Neutrophil (primary cell): ENCODE results near the gene GNAT1.

Experiments used
- H3K27ac ChIP-seq: fragments of 200-600 bp; sonication (generic); 2 replicates; pipeline ENCODE4 v1.5.1; 2016; ENCODE audit warnings: mild to moderate bottlenecking, moderate library complexity
- H3K27me3 ChIP-seq: fragments of 200-600 bp; sonication (generic); 2 replicates; pipeline ENCODE4 v1.6.0; 2016; ENCODE audit warnings: mild to moderate bottlenecking
- H3K36me3 ChIP-seq: fragments of 200-600 bp; sonication (generic); 2 replicates; pipeline ENCODE4 v1.5.1; 2017
- H3K4me1 ChIP-seq, 2 experiments: fragments of 200-600 bp in 1 of 2; sonication (generic) in 1 of 2; 1 replicate in 1 of 2; 2 replicates in 1 of 2; pipeline versions ENCODE4 v1.5.1 to v1.6.1; 2013 to 2016; ENCODE audit warnings: low read depth in 1 of 2, low read length in 1 of 2, mild to moderate bottlenecking in 1 of 2, moderate library complexity in 1 of 2; ENCODE audit not compliant: control insufficient read depth in 1 of 2, insufficient read depth in 1 of 2
- H3K4me3 ChIP-seq, 2 experiments: fragments of 200-600 bp in 1 of 2; sonication (generic) in 1 of 2; 1 replicate in 1 of 2; 2 replicates in 1 of 2; pipeline ENCODE4 v1.5.1; 2013 to 2016; ENCODE audit warnings: low read depth in 1 of 2, low read length in 1 of 2, mild to moderate bottlenecking in 1 of 2, moderate library complexity in 1 of 2
- H3K9me3 ChIP-seq: fragments of 200-600 bp; sonication (generic); 2 replicates; pipeline ENCODE4 v1.5.1; 2016
- CTCF ChIP-seq: fragments of 200-600 bp; sonication (generic); IDR thresholded peaks from 2 replicates; pipeline ENCODE4 v1.5.1; 2016; ENCODE audit warnings: antibody characterized with exemption

The GNAT1 gene

DNA sequence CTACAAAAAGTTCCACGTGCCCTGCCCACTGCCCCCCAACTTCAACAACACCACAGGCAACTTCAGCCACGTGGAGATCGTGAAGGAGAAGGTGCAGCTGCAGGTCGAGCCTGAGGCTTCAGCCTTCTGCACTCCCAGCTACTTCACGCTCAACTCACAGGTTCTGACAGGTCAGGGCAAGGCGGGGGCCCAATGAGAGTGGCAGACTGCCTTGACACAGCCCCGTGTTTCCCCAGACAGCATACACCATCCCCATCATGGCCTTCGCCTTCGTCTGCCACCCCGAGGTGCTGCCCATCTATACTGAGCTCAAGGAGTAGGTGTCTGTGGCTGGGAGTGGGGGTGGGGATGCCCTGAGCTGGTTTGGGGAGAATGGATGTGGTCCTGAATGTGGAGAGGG is 26.3 kb downstream of the GNAT1 start:
- no peak overlapping the region for H3K27ac ChIP-seq
- TF ChIP-seq CTCF, result no peak
- peaks cover 11 to 13% of the 10 kb centered on the region in 2 experiments for H3K4me1 ChIP-seq
- no peaks in the 10 kb centered on the region for H3K36me3 ChIP-seq
- H3K27me3 ChIP-seq, result no peaks in the 10 kb centered on the region
- H3K4me3 ChIP-seq, result no peak overlapping the region
- no peaks in the 10 kb centered on the region for H3K9me3 ChIP-seq

- Histone ChIP-seq H3K4me3 (no peak overlapping the region), H3K9me3 (no peaks in the 10 kb centered on the region), H3K27ac (no peak overlapping the region), H3K4me1 (peaks cover 11 to 13% of the 10 kb centered on the region in 2 experiments), H3K27me3 (no peaks in the 10 kb centered on the region), H3K36me3 (no peaks in the 10 kb centered on the region)
- TF ChIP-seq CTCF, result no peak
Observed at GRCh38 chr3:50218448-50218847, 27.0 kb downstream of the GNAT1 start.

DNA sequence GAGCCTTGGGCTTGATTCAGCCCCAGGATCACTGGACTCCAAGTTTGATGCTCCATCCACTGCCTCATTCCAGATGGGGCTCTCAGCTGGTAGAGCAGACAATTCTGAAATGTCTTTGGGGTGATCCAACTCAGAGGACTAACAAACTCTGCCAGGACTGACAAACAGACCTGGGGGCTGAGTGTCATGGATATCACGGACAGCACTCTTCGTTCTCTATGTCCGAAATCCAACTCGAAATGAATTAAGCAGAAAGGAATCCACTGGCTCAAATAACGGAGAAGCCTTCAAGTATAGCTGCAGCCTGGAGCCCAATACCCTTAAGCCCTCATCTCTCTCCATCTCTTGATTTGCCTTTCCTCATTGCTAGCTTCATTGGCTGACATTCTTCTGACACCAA is 27.9 kb downstream of the GNAT1 start:
- no peak overlapping the region for H3K27ac ChIP-seq
- no peaks in the 10 kb centered on the region for H3K9me3 ChIP-seq

GRCh38 chr3:50220109-50220508 is 28.7 kb downstream of the GNAT1 start:
- Histone ChIP-seq H3K27me3 (peaks cover 15% of the 10 kb centered on the region), H3K9me3 (no peaks in the 10 kb centered on the region), H3K4me1 (peaks cover 11 to 13% of the 10 kb centered on the region in 2 experiments), H3K4me3 (no peak overlapping the region), H3K36me3 (no peaks in the 10 kb centered on the region), H3K27ac (no peak overlapping the region)
- TF ChIP-seq CTCF, result no peak

More for the DNA sequence above, 27.9 kb downstream of the GNAT1 start:
- peaks cover 7% of the 10 kb centered on the region for H3K27me3 ChIP-seq
- no peak for TF ChIP-seq CTCF
- H3K4me1 ChIP-seq, result peaks cover 11 to 13% of the 10 kb centered on the region in 2 experiments
- H3K36me3 ChIP-seq, result no peaks in the 10 kb centered on the region
- no peak overlapping the region for H3K4me3 ChIP-seq

DNA sequence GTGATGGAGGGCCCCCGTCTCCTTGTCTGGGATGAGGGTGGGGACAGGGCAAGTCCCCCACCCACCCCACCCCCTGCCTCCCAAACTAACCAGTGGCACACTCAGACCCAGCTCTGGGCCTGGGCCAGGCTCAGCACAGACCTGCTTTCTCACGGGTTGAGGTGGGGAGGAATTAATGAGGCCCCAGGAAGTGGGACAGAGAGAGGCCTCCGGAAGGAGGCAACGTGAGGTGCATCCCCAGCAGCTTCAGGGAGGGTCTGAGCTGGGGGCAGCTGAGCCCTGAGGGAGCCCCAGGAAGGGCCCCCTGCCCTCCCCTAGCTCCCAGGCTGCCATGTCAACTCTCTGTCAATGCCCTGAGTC is 29.6 kb downstream of the GNAT1 start:
- no peak for TF ChIP-seq CTCF
- Histone ChIP-seq H3K4me1 (peaks cover 13 to 14% of the 10 kb centered on the region in 2 experiments), H3K9me3 (no peaks in the 10 kb centered on the region), H3K27me3 (peaks cover 24% of the 10 kb centered on the region), H3K36me3 (no peaks in the 10 kb centered on the region), H3K27ac (no peak overlapping the region), H3K4me3 (no peak overlapping the region)
